ENCODE measurements around the gene HERPUD2.

The HERPUD2 gene, protein sequence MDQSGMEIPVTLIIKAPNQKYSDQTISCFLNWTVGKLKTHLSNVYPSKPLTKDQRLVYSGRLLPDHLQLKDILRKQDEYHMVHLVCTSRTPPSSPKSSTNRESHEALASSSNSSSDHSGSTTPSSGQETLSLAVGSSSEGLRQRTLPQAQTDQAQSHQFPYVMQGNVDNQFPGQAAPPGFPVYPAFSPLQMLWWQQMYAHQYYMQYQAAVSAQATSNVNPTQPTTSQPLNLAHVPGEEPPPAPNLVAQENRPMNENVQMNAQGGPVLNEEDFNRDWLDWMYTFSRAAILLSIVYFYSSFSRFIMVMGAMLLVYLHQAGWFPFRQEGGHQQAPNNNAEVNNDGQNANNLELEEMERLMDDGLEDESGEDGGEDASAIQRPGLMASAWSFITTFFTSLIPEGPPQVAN

DNA sequence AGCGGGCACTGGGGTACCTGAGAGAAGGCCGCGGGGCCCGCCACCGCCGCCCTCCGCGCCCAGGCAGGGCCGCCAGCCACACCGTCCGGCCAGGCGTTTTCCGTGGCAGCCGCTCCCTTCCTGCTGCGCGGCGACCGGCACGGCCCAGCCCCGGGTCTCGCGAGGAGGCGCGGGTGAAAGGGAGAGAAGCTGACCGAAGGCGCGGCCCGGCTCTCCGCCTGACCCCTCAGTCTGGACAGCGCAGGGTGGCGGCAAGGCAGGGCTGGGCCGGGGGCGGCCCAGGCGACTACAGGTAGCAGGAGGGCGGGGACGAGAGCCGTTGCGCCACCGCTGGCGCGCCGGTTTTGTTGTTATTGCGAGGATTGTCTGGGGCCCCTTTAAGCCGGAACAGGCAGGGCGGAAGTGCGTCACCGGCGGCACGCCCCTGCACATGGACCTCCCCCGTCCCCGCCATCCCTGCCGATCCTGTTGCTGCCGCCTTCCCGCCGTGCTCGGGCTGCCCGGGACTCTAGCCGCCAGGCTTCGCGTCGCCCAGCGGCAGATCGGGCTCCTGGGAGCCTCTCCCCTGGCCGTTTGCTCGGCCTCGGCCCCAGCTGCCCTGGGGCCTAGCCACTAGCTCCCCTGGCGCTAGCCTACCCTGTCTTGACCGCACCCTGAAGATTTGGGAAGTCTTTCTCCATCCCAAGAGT lies at the start of gene HERPUD2:
Gene HERPUD2, minus strand, starts transcription at position 352 of the 689 bp plus-strand sequence. CDS start 805 bp downstream, outside the sequence.
- peak; percentile 93 for DNase-seq

DNA sequence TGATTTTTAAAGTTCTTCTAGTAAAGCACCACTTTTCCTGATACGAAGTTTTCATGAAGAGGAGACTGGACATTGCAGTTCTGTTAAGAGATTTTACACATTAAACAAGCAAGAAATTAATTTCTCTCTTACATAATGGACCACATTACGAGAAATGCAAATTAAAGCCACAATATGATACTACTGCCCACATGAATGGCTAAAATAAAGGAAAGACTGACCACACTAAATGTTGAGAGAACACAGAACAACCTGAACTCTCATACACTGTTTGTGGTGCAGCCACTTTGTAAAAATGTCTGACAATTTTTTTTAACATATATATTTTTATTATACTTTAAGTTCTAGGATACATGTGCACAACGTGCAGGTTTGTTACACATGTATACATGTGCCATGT lies 44.0 kb upstream of the HERPUD2 start:
- no peak for DNase-seq

DNA sequence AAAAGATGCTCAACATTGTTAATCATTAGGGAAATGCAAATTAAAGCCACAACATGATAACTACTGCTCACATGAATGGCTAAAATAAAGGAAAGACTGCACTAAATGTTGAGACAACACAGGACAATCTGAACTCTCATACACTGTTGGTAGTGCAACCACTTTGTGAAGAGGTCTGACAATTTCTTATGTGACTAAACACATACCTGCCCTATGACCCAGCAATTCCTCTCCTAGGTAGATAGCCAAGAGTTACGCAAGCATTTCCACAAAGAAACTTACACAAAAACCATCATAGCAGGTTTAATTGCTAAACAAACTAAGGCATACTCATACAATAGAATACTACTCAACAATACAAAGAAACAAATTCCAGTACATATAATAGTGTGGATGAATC lies 41.8 kb upstream of the HERPUD2 start:
- no peak for DNase-seq

DNA sequence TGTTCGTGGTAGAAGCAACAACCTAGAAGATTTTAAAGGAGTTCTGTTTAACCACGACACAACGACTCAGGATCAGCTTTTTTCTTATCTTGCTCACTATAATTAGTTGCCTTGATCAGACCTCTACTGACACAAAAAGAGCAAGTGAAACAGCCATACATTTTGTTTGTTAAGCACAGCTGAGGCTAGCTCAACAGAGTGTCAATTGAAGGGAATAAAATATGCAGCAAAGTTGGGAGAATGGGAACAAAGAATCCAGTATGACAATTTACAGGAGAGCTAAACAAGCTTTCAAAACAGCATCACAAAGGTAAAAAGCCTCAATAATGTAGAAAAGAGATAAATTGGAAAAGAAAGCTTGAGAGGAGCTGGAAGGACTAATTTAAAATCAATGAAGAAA lies 40.5 kb upstream of the HERPUD2 start:
- no peak for DNase-seq

DNA sequence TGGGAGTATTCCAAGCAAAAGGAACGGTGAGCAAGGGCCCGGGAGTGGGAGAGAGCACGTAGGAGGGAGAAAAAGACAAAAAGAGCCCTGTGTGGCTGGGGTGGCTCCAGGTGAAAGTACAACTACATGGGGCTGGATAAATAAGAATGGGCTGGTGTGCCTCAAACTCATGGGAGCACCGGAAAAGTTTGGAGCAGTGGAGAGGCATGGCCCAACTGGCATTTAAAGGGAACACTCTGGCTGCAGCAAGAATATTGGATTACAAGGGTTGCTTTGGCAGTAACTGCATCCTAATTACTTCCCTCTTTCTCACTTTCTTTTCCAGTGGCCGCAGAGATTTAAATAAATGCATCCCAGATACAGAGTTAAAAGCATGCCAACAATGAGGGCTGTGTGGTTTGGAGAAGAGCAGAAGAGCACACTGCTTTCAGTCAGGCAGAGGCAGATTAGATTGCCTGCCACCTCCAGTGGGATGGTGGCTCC lies 39.1 kb upstream of the HERPUD2 start:
- no peak for DNase-seq

DNA sequence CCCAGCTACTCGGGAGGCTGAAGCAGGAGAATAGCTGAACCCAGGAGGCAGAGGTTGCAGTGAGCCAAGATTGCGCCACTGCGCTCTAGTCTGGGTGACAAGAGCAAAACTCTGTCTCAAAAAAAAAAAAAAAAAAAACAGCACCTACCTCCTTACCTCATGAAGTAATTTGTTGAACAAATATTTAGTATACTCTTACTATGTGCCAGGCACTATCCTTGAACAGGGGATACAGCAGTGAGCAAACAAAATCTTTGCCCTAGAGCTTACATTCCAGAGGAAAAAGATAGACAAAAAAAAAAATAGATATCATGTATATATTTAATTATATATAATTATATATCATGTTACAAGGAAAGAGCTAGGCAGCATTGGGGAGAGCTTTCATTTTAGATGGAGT lies 36.4 kb upstream of the HERPUD2 start:
- no peak for DNase-seq

DNA sequence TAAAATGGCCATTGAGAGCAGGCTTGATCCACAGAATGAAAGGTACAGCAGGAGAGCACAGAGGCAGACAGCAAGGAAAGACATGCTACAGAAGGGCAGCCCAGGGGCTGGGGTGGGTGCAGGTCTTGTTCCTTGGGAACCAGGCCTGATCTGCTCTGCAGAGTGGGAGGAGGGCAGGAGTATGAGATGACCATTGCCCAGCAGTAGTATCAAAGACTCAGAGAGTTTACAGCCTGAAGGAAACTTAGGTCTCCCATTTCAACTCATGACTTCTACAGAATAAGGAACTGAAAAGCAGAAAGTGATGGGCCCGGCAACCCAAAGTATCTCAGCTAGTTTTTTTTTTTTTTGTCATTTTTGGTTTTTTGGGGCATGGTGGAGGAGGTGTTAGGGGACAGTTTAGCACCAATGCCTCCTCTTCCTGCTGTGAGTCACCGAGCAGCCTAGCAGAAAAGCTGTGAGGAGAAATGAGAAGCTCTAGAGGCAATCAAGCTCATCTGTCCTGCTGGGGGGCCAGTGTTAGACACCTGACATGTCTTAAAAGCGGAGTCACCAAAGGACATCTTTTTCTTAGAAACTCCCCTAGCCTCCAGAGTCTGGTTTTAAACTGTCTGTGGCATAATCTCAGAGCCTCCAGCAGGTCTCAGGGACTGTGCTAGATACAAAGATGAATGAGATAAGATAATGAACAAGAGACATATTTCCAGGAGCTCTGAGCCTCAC lies 34.3 kb upstream of the HERPUD2 start:
- DNase-seq: peak; percentile 40

DNA sequence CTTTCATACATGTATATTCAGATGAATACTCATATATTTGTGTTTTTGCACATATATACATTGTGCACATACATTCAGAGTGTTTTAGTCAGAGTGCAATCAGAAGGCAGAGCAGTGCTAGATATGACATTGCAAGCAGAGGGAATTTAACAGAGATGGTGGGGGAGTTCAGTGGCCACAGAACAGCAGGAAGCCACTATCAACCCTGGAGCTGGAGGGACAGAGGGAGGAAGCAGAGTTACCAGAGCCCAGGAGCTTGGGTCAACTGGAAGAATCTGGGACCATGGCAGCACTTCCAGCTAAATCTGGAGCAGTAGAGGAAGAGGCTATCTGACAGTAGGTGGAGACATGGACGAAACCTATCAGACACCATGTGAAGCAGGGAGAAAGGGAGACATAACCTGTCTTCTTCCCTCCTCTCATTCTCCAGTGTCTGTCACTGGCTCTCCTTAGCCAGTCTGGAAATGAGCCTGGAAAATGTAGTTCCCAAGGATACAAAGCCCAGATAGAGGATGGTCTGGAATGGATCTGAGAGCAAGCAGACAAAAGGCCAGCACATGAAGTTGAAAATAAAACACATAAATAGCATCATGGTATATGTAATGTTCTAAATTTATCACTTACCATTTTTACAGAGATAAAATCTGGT lies 33.6 kb upstream of the HERPUD2 start:
- DNase-seq: no peak

DNA sequence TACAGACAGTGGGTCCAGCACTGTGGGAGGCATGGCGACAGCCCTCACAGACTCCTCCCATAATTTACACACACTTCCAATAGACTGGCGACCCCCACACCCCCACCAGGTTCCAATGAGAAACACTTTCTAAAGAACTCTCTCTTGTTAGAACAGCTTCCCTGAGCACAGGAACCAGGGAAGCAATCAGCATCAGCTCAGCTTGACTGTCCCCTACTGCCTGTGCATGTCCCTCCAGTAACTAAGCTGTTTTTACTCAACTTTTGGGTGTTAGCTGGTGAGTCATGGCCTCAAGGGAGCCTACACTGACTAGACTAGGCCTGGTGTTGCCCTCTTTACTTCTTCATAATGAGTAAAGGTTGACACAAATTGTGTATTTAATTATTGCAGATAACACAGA lies 32.6 kb upstream of the HERPUD2 start:
- peak; percentile 54 for DNase-seq

DNA sequence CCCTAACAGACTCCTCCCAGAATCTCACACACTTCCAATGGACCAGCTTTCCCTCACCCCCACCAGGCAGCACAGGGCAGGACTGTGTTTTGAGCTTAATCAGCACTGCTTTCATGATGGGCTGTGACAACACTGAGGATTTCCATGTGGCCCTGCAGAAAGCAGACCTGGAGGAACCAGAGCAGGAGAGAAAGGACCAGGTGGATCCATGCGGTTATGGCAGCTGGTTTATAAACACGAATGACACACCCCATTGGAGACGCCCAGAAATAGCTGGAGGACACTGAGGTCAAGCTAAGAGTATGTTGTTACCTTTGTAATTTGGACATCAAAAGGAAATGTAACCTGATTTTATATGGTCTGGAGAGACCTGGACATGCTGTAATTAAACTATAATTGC lies 31.7 kb upstream of the HERPUD2 start:
- DNase-seq: no peak

DNA sequence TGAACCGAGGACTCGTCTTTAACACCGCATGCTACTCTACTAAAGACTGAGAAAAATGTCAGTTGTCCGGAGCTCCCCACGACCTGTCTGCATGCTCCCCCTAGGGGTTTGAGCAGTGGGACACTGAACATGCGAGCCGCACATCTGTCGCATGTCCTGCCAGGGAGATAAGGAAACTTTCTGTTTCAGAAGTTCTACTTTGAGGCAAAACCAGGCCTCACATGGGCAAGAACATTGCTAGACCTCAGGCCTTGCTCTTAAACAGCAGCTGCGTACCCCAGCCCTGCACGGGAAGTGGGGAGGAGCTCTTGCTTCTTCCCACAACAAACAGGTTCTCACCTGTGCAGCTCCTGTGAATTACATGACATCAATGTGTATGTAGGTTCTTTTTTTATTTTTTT lies 30.3 kb upstream of the HERPUD2 start:
- no peak for DNase-seq

DNA sequence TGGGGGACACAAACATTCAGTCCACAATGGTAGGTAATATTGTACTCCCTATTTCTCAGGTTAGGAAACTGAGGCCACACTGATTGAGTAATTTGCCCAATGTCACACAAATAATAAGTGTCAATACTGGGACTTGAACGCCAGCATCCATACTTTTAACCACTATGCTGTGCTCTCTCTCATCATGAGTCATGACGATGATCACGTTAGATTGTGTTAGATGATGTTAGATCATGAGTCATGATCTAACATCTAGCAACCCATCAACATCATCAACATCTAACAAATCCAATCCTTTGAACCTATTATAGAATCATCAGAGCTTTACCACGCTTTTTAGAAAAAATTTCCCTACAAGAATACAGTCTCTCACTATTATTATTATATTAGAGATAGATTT lies 28.1 kb upstream of the HERPUD2 start:
- DNase-seq: peak; percentile 36

DNA sequence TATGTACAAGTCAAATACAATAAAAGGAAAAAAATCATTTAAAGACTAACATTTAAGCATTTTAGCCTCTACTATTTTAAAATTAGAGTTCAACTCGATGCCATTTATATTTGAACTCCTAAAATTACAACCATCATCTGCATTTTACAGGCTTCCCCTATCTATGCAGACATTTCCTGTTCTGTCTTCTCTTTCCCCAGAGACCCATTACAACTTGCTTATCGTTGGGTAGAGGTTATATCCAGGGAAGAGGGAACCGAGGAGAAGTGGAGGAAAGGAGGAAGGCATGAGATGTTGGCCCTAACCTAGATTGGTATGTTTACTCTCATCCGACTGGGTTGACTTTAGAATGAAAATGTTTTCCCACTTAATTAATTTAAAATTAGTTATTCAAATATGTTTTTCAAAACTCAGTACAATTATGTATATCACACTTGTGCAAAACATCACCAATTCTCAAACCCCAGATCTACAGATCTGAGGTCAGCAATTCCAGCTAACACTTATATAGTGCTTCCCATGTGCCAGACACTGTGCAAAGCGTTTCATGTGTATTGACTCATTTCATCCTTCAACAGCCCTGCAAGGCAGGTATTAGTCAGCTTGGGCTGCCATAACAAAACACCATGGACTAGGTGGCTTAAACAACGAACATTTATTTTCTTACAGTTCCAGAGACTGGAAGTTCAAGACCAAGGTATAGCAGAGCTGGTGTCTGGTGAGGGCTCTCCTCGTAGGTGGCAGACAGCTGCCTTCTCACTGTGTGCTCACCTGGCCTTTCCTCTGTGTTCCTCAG lies 27.3 kb upstream of the HERPUD2 start:
- no peak for DNase-seq

DNA sequence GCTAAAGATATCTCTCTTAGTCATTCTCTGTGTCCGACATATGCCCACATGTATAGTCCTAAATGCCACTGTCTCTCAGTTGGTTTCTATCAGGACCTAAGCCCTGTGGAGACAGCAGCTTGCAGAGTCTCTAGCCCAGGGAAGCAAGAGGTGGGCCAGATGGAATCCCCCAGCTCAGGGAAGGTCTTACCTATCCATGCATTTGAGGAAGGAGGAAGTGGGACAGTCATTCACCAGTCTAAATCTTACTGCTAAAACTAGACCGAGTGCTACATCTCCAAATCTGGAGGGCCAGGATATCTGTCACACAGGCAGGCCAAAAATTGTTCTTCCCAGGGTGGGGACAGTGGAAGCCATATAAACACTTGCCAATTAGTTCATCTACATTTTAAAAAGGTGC lies 26.4 kb upstream of the HERPUD2 start:
- no peak for DNase-seq

DNA sequence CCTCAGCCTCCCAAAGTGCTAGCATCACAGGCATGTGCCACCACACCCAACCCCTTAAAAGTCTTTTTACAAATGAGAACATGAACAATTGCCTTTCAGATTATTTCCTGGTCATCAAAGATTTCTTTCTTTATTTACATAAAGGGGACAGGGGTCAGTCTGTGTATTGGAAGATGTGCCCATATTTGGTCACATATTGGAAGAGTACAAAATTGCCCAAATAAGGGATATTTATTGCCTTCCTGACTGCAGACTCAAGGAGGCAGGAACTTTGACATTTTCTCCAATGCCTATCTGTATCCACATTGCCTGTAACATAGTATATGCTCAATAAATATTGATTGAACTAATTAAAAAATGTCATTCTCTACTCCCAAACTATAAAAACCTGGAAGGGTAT lies 25.9 kb upstream of the HERPUD2 start:
- no peak for DNase-seq

DNA sequence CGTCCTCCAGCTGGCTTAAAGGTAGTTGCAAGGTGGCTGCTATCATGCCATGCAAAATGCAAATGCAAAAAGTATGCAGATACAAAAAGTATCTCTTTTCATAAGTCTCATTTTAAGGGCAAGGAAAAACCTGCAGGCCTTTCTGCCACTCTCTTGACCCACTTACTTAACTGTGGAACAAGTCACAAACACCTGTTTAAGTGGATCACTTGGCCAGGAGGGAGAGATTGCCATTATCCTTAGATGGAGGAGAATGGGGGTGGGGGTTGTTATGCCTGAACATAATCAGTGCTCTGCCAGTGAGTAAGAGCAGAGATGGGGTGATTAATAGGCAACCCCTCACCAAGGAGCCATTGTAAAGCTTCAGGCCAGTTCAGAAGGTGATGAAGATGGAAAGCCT lies 25.1 kb upstream of the HERPUD2 start:
- no peak for DNase-seq

DNA sequence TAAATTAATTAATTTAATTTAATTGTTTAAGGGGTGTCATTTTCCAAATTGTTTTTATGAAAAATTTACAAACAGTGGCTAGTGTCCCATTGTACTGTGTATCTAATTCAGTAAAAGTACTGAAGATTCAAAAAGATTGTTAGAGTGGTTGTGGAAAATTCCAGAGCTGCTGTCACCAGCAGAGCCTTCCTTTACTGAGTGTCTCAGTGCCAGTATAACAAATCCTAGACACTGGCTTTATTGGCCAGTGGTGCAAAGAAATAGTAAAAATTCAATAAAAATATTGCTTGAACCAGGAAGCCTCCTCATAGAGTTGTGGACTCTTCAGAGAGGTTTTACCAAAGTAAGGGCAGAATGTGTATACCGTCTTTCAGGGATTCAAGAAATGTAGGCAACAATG lies 23.1 kb upstream of the HERPUD2 start:
- no peak for DNase-seq

DNA sequence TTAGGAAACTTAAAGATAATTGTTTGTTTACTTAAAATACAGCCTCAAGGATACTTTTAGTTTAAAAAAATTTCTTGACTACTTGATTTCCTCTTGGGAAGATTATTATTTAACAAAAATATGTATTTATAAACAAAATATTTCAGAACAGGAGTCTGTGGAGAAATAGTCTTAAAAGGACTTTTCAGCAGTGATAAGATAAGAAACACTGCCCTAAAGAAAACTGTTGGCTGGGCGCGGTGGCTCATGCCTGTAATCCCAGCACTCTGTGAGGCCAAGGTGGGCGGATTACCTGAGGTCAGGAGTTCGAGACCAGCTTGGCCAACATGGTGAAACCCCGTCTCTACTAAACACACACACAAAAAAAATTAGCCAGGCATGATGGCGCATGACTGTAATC lies 22.6 kb upstream of the HERPUD2 start:
- no peak for DNase-seq

DNA sequence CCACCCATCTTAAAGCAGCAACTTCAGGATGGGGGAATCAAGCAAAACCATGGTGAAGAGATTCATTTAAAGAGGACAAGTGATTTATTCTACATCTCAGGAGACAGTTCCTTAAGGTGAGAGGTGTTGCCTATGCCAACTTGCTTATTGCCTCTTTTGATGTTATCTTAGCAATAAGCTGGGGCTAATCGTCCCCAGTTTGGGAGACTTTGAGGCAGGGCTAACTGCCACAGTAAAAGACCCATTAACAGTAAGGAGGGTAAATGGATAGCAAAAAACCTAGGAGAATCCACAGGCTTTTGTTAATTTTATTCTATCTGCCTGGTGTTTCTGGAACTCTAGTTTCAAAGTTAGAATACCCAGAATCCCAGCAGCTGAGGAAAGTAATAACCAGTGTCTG lies 22.1 kb upstream of the HERPUD2 start:
- DNase-seq: no peak

DNA sequence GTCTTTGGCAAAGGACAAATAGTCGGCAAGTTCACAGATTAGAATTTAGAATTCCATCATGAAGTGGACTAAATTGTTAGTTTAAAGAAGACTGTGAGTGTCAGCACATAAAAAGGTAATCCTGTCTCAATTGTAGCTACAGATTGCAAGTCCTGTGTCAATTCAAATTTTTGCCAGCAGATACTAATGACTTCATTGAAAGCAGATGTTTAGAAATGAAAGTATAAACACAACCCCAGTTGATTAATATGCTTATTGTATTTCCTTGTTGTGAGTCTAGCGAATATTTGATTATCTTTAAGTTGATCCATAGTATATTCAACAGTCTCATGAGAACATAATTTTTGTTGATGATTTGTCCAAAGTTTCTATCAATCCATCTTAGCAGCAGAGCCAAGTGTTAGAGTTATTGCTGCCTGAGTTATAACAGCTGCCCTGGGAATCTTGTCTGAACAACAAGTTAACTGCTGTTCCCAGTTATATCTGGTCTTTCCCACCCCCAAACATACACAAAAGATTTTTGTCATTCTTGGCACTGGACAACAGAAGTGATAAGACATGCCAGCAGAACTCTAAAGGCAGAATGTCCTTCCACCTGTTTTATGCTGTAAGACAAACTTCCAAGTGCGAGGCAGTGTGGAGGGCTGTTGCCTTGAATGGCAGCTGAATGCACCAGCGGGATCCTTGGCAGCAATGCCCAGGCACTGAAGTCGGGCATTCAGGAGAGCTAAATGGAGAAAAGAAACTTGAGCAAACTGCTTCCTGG lies 21.3 kb upstream of the HERPUD2 start:
- no peak for DNase-seq

DNA sequence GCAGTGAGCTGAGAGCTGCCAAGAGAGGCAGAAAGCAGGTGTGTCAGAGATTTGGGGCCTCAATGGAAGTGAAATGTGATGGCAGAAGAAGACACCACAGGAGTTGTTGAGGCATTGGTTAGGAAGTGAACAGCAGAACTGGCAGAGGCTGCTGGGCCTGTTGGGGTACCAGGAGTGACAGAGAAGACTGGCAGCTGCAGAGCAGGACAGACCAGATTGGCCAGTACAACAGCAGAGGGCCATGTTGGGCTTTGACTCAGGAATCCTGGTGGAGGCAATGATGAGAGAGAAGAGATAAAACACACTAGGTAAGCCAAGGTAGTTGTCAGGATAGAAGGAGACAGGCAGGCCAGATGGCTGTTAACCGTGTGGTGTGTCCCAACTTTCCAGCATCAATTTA lies 19.9 kb upstream of the HERPUD2 start:
- DNase-seq: no peak

DNA sequence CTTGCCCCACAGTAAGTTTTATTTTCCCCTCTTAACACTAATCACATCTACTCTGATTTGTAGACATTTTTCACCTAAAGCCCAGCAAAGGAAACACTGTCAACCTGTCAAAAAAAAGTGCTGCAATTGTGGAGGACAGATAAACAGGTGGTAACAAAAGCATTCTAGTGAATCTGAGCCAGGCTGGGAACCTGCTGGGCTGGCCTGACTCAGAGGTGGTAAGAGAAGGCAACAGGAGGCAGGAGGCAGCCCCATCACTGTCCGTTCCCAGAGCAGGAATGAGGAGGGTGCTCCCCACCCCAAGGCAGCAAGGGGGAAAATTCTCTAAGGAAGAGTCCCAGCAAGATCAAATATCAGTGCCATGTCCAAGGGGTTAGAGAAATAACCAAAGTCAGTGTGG lies 19.5 kb upstream of the HERPUD2 start:
- DNase-seq: no peak

Data from suppressor macrophage treated with lipopolysaccharide for 4 hours (primary cell).